Stimulated activated naive CD8-positive, alpha-beta T cell treated with anti-CD3 and anti-CD28 coated beads, Interleukin-15, Interleukin-2, amounts not matched to agents 100 ng/mL and 50 ng/mL, for 24 hours (primary cell): ENCODE results near the gene ATOH8.

ENCODE experiments used
- H3K27ac Mint-ChIP-seq: one replicate; pipeline ENCODE4 v1.8.0; 2021; ENCODE audit warnings: mild to moderate bottlenecking, mixed read lengths
- H3K27me3 Mint-ChIP-seq: one replicate; pipeline ENCODE4 v1.8.0; 2021; ENCODE audit warnings: mixed read lengths
- H3K36me3 Mint-ChIP-seq: one replicate; pipeline ENCODE4 v1.8.0; 2021; ENCODE audit warnings: low read depth, mixed read lengths
- H3K4me1 Mint-ChIP-seq: one replicate; pipeline ENCODE4 v1.8.0; 2021; ENCODE audit warnings: low read depth, mixed read lengths
- H3K4me3 Mint-ChIP-seq: one replicate; pipeline ENCODE4 v1.8.0; 2021; ENCODE audit warnings: mild to moderate bottlenecking, mixed read lengths
- H3K9me3 Mint-ChIP-seq: one replicate; pipeline ENCODE4 v1.8.0; 2021; ENCODE audit warnings: mixed read lengths

Gene ATOH8

DNA sequence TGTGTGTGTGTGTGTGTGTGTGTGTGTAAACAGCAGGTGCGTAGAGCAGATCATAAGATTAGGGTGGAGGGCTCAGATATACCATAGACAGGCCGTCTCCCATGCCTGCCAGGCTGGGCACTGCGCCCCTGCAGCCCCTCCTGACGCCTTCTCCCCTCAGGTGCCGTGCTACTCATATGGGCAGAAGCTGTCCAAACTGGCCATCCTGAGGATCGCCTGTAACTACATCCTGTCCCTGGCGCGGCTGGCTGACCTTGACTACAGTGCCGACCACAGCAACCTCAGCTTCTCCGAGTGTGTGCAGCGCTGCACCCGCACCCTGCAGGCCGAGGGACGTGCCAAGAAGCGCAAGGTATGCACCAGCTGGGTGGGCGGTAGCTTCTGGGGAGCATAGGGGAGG, 10.0 kb downstream of the ATOH8 start:
- Mint-ChIP-seq H3K27ac (no peak overlapping the region), H3K4me3 (no peak overlapping the region), H3K9me3 (no peaks in the 10 kb centered on the region), H3K27me3 (peaks cover 44% of the 10 kb centered on the region), H3K36me3 (no peaks in the 10 kb centered on the region), H3K4me1 (peaks cover 4% of the 10 kb centered on the region)

GRCh38 chr2:85765081-85765731, 11.4 kb downstream of the ATOH8 start:
- no peaks in the 10 kb centered on the region for H3K9me3 Mint-ChIP-seq
- peaks cover 4% of the 10 kb centered on the region for H3K4me1 Mint-ChIP-seq
- H3K4me3 Mint-ChIP-seq: no peak overlapping the region
- no peaks in the 10 kb centered on the region for H3K36me3 Mint-ChIP-seq
- H3K27me3 Mint-ChIP-seq: peaks cover 44% of the 10 kb centered on the region
- H3K27ac Mint-ChIP-seq: no peak overlapping the region

DNA sequence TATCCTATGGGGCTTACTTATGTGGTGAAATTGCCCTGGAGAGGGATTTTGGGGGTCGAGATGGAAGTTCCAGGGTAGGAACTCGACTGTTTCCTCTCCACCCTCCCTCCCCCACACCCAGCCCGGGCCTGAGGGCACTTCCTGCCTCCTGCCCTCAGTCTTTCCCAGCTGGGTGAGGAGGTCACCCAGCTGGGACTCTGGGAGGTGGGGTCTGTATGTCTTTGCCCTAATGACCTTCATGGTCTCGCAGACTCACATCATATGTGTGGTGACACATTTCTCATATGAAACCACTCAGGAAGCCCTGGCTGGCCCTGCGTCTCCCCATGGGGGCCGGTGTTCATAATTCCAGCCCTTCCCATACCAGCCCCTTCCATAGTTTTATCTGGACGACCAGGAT, 12.4 kb downstream of the ATOH8 start:
- Mint-ChIP-seq H3K9me3 (no peaks in the 10 kb centered on the region), H3K36me3 (no peaks in the 10 kb centered on the region), H3K27ac (no peak overlapping the region), H3K27me3 (peaks cover 50% of the 10 kb centered on the region), H3K4me1 (peaks cover 4% of the 10 kb centered on the region), H3K4me3 (no peak overlapping the region)

DNA sequence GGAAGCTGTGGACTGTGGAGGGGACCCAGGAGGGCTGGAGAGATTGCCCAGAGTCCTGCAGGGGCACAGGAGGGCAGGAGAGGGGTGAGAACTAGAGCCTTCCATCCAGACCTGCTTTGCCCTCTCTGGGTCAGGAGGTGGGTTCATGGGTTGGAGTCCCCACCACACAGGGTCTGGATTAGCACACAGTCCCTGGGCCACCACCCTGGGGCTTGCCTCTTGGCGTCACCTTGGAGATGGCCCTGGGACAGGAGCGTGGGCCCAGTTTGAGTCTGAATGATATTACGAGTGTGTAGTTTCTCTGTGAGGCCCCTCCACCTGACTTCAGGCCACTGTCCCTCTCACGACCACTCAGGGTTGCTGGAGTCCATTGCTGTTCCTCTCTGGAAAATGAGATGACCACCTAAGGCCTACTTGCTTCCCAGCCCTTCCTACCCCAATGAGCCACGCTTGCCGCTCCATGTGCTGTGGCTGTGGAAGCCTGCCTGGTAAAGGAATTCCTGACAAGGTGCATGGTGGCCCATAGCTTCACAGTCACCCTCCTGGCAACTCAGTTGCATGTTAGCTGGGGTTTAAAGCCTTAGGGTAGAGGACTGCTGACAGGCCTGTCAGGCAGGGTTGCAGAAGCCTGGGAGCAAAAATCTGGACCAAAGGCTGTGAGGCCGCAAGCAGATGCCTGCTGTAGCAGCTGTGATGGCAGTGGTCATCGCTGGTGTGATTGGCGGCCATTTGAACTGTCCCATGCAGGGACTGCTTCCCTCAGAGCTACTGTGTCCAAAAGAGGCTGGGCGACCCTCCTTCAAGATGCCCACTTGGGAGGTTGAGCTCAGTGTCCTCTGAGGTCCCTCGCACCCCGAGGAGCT, 14.2 kb downstream of the ATOH8 start:
- peaks cover 4% of the 10 kb centered on the region for H3K4me1 Mint-ChIP-seq
- peaks cover 52% of the 10 kb centered on the region for H3K27me3 Mint-ChIP-seq

GRCh38 chr2:85768713-85769112, 14.9 kb downstream of the ATOH8 start:
- Mint-ChIP-seq H3K4me1 (peaks cover 4% of the 10 kb centered on the region), H3K27ac (no peak overlapping the region), H3K36me3 (no peaks in the 10 kb centered on the region), H3K4me3 (no peak overlapping the region), H3K9me3 (no peaks in the 10 kb centered on the region), H3K27me3 (peaks cover 50% of the 10 kb centered on the region)

More for the DNA sequence above, 14.2 kb downstream of the ATOH8 start:
- H3K36me3 Mint-ChIP-seq: no peaks in the 10 kb centered on the region
- H3K4me3 Mint-ChIP-seq: no peak overlapping the region
- no peak overlapping the region for H3K27ac Mint-ChIP-seq
- no peaks in the 10 kb centered on the region for H3K9me3 Mint-ChIP-seq

DNA sequence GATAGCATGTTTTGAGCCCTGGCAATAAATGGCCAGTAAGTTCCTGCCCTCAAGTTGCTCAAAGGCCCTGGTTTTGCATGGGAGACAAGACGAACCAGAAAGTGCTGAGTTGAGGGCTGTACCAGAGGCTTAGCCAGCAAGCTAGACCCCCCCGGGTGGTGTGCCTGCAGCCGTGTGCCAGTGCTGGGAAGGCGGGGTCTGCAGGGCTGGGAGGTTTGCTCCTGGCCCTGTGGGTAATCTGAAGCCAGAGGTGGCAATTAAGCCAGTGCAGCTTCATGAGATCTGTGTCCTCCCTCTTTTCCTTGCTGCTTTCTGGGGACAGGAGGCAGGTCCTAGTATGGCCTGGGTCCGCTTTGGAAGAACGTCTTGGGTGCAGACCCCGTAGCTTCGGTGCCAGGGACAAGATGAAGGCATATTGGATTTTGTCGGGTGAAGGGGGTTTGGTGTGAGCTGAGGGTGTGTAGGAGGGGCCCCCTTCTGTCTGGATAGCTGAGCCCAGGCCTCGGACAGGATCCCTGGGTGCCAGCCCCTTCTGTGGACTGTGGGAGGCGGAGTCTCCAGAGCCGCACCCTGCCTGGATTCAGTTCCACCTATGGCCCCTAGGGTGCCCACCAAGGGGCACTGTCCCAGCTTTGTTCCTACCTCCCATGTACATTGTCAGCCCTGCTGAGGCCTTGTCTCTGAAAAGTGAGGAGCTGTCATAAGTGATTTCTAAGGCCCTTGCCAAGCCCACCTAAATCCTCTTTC, 15.6 kb downstream of the ATOH8 start:
- H3K4me3 Mint-ChIP-seq: no peak overlapping the region
- peaks cover 4% of the 10 kb centered on the region for H3K4me1 Mint-ChIP-seq
- no peak overlapping the region for H3K27ac Mint-ChIP-seq
- H3K9me3 Mint-ChIP-seq: no peaks in the 10 kb centered on the region
- no peaks in the 10 kb centered on the region for H3K36me3 Mint-ChIP-seq
- peaks cover 45% of the 10 kb centered on the region for H3K27me3 Mint-ChIP-seq

DNA sequence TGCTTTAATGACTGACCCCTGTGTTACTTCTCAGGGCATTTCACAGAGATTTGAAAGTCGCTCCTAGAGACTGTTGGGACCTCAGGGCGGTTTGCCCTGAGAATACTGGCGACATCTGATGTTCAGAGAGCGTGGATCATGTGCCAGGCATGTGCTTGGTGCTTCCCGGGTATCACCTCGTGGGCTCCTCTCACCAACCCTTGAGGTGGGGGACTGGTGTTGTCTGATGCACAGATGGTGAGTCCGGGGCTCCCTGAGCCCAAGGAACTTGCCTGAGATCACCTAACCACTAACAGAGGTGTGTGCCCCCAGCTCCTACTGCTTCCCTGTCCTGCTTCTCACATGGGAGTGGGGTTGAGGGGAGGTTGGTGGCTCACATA, 16.2 kb downstream of the ATOH8 start:
- no peaks in the 10 kb centered on the region for H3K9me3 Mint-ChIP-seq
- no peak overlapping the region for H3K4me3 Mint-ChIP-seq
- H3K4me1 Mint-ChIP-seq: peaks cover 4% of the 10 kb centered on the region
- H3K27ac Mint-ChIP-seq: no peak overlapping the region
- H3K27me3 Mint-ChIP-seq: peaks cover 40% of the 10 kb centered on the region
- H3K36me3 Mint-ChIP-seq: no peaks in the 10 kb centered on the region

DNA sequence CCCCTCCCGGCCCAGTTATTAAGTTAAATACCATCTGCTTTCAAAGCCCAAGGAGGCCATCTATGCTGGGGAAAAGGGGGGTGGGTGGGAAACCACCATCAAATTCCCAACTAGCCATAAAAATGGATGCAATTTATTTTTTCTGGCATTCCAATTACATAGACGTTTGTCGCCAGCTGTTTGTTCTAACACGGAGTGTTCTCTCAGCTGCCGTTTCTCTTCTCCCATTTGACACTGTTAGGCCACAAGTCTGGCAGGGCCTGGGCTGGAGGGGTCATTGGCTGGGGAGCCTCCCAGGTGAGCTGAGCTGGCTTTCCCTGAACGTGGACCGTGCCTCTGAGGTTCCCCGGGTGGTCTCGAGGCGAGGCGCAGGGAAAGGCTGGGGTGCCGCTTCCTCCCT, 16.6 kb downstream of the ATOH8 start:
- H3K27ac Mint-ChIP-seq: no peak overlapping the region

GRCh38 chr2:85770786-85771409, 17.1 kb downstream of the ATOH8 start:
- Mint-ChIP-seq H3K27me3 (peaks cover 30% of the 10 kb centered on the region), H3K9me3 (no peaks in the 10 kb centered on the region), H3K4me3 (no peak overlapping the region), H3K36me3 (no peaks in the 10 kb centered on the region), H3K27ac (no peak overlapping the region), H3K4me1 (no peaks in the 10 kb centered on the region)

More for the DNA sequence above, 16.6 kb downstream of the ATOH8 start:
- Mint-ChIP-seq H3K9me3 (no peaks in the 10 kb centered on the region), H3K36me3 (no peaks in the 10 kb centered on the region), H3K27me3 (peaks cover 36% of the 10 kb centered on the region), H3K4me1 (peaks cover 2% of the 10 kb centered on the region), H3K4me3 (no peak overlapping the region)

- peaks cover 26% of the 10 kb centered on the region for H3K27me3 Mint-ChIP-seq
- H3K9me3 Mint-ChIP-seq: no peaks in the 10 kb centered on the region
- H3K36me3 Mint-ChIP-seq: no peaks in the 10 kb centered on the region
- H3K4me1 Mint-ChIP-seq: no peaks in the 10 kb centered on the region
- H3K4me3 Mint-ChIP-seq: no peak overlapping the region
- H3K27ac Mint-ChIP-seq: no peak overlapping the region
Observed at GRCh38 chr2:85771486-85771885, 17.7 kb downstream of the ATOH8 start.

DNA sequence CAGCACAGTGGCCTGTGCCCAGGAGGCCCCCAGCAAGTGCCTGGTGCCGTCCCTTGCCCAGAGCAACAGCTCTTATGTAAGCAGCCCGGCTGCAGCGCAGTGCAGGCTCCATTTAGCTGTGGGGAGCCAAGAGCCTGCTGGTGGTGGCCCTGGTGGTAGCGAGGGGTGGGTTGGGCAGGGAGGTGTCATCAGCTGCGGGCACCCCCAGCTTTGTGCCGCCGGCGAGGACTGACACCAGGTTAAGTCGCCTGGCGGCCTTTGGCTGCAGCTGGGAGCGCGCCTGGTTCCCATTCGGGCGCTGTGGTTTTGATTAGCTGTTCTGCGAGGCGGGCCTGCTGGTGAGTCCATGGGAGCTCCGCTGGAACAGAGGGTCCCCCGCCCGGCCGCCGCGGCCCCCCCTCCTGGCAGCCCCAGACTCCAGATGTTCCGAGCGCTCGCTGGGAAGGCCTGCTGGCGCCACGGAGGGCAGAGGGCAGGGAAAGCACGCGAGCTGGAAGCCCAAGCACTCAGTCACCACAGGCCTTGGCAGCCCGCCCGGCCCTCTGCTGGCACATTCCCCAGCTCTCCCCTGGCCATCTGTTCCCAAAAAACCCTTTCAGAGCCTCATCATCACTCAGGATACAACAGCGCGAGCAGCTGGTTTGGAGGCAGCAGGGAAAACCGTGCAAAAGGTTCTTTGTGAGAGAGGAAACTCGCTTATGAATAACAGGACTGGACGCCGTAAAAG, 18.4 kb downstream of the ATOH8 start:
- no peaks in the 10 kb centered on the region for H3K36me3 Mint-ChIP-seq
- H3K27me3 Mint-ChIP-seq: peaks cover 22% of the 10 kb centered on the region
- H3K4me1 Mint-ChIP-seq: no peaks in the 10 kb centered on the region

DNA sequence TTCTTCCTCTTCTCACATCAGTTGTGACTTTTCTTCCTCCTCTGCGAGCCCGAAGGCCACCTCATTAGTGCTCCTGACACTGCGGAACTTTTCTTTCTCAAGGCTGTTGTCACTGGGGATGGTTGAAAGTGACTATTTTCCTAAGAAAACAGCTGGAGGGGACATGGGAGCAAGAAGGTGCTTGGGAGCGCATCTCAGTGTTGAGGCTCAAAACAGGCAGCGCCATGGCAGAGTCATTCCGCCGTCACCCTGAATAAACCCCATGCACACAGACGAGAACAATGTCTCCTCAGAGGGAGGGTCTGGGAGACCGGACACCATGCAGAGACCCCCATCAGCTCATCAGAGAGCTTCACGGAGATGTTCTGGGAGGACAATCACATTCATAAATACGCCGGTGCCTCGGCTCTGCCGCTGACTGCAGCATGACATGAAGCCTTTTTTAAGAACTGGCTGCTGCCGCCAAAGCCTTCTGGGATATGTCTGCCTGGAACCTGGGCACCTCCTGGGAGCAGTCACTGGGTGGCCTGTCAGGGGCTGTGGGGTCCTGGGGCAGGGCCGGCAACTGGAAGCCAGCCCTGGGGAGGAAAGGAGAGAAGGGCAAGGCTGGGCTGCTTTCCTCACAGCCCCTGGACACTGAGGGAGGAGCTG, 19.2 kb downstream of the ATOH8 start:
- Mint-ChIP-seq H3K4me3 (no peak overlapping the region), H3K36me3 (no peaks in the 10 kb centered on the region), H3K4me1 (no peaks in the 10 kb centered on the region), H3K9me3 (no peaks in the 10 kb centered on the region), H3K27ac (no peak overlapping the region), H3K27me3 (peaks cover 22% of the 10 kb centered on the region)

More for the DNA sequence above, 18.4 kb downstream of the ATOH8 start:
- no peaks in the 10 kb centered on the region for H3K9me3 Mint-ChIP-seq
- H3K4me3 Mint-ChIP-seq: no peak overlapping the region
- no peak overlapping the region for H3K27ac Mint-ChIP-seq

DNA sequence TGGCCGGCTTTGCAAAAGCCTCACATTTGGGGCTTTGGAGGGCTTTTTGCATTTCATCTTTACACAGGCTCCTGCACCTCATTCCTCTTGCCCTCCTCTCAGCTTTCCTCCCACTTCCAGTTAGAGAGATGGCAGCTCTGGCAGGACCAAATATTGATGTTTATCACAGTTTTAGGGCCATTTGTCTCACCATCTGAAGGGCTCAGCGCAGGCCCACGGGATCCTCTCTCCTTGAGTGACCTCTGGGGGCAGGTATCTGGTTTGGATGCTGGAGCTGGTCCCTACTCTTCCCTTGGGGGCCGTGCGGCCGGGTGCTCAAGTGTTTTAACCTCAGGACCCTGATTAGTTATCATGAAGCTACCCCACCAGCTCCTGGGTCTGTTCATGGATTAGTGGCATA, 19.9 kb downstream of the ATOH8 start:
- Mint-ChIP-seq H3K9me3 (no peaks in the 10 kb centered on the region), H3K27me3 (peaks cover 22% of the 10 kb centered on the region), H3K27ac (no peak overlapping the region), H3K4me1 (no peaks in the 10 kb centered on the region), H3K4me3 (no peak overlapping the region), H3K36me3 (no peaks in the 10 kb centered on the region)
